PC-3 (cell line): ENCODE measurements around the gene GIGYF1.

ENCODE experiments used
- CTCF ChIP-seq: fragments of 300-600 bp; sonication (generic); conservative IDR thresholded peaks from 2 replicates; pipeline ENCODE4 v1.5.1; 2017; ENCODE audit warnings: antibody characterized with exemption, low read depth, mild to moderate bottlenecking, low read length
- EZH2 ChIP-seq: fragments of 300-600 bp; sonication (generic); IDR thresholded peaks from one replicate; pipeline ENCODE4 v1.6.1; 2017; ENCODE audit warnings: antibody characterized with exemption, mild to moderate bottlenecking, low read length; ENCODE audit not compliant: unreplicated experiment
- EZH2phosphoT487 ChIP-seq: fragments of 300-600 bp; sonication (generic); IDR thresholded peaks from 2 replicates; pipeline ENCODE4 v1.6.1; 2018; ENCODE audit warnings: mild to moderate bottlenecking, antibody characterized with exemption, low read length, borderline replicate concordance

- TF ChIP-seq EZH2phosphoT487: no peak
- TF ChIP-seq CTCF: no peak
- no peak for TF ChIP-seq EZH2
Measured at GRCh38 chr7:100670074-100670473, 24.0 kb downstream of the GIGYF1 start.
